COLO829 (cell line): Measurements from ENCODE around the gene CORO1A.
"Not testable (repeated sequence)": the region's sequence is repeated elsewhere in the genome, so short reads cannot be mapped to it uniquely, and the experiment has no call there.

ENCODE experiments used
- DNase-seq: peaks from one replicate; pipeline ENCODE4 v3.0.0; 2012; ENCODE audit warnings: low spot score

Gene CORO1A

DNA sequence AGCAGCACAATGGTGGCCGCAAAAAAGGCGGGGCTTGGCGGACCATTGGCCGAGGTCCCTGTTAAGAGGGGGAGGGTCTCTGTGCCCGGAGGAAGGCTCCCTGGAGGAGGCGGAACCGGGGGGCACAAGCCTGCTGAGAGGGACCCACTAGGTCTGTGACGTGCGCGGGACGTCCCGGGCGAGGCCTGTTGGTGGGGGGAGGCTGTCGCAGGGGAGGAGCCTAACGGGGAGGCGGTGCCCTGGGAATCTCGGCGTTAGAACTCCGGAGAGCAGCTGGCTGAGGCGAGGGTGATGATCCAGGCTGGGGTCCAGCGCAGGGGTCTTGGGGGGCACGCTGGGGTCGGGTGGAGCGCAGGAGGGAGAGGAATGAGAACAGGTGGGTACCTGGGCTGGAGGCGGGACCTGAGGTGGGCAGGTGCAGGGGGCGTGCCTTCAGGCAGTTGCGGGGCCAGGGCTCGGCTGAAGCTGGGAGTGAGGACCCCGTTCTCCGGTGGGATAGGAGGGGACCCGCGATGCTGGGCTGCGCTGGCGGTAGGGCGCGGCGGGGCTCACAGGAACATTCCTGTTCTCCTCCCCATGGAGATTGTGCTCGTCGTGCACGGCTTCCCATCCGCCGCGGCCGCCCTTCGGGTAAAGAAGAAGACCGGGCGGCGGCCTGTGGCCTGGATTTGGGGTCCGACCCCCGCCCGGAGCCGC lies 22.3 kb downstream of the CORO1A start:
- DNase-seq: not testable (repeated sequence)

- not testable (repeated sequence) for DNase-seq
Measured at GRCh38 chr16:30206252-30206651, 22.9 kb downstream of the CORO1A start.

DNA sequence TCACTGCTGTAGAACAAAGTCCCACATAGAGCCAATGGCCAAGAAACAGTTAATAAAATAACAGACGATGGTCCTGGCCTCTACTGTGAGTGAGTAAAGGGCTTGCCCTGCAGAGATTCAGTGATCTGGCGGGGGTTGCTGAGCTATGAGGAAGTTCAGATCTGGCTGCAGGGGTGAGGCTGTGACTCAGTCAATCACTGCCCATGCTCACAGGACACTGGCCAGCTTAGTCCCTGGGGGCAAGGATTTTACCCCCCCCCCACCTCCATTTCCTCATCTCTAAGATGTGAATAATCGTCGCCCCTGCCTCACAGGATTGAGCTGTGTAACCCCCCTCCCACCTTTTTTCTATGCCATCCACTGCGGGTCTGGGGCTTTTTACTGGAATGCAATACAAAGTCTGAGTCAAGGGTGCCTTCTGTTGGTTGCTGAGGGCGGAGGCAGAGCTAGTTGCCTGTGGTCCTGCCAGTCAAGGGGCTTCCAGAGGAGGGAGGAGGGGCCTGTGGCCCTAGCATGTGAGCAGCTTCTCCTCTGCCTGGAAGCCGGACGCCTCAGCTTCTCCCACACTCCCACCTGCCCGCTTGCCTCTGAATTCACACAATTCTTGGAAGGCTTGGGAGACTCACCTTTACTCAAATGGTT lies 23.8 kb downstream of the CORO1A start:
- not testable (repeated sequence) for DNase-seq

DNA sequence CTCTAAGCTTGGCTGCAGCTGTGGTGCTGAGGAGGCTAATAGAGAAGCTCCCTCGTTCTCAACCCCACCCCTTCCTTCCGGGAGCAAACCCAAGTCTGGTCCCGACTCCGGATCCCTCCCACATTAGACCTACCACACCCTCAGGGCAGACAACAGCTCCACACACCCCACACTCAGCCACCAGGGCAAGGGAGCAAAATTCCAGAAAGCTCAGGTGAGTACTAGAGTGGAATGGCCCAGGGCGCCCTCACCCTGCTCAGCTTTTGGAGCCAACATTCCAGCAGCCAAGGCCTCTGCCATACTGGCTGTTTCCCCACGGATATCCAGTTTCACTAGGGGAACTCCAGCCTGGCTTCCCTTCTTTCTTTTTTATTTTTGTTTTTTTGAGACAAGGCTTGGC lies 25.6 kb downstream of the CORO1A start:
- DNase-seq: not testable (repeated sequence)

- not testable (repeated sequence) for DNase-seq
Measured at GRCh38 chr16:30211414-30211813, 28.0 kb downstream of the CORO1A start.

- DNase-seq: not testable (repeated sequence)
Measured at GRCh38 chr16:30217082-30217481, 33.7 kb downstream of the CORO1A start.
